SJSA1 (cell line): ENCODE data around the gene PRMT7. TPM values are rescaled to one million over a fixed set of nuclear protein-coding genes. Genes with fewer than 3 reads are reported as not detected.

ENCODE experiments used
- DNase-seq, 2 experiments: peaks; one replicate each; pipeline ENCODE4 v3.0.0-alpha.2; 2015 to 2020; ENCODE audit warnings: low spot score in 2 of 2, low read depth in 1 of 2
- H3K27ac ChIP-seq: fragments of 250-450 bp; sonication (Bioruptor Pico); 2 replicates; pipeline ENCODE4 v1.5.1; 2020; ENCODE audit warnings: mild to moderate bottlenecking, moderate library complexity
- H3K27me3 ChIP-seq: fragments of 250-450 bp; sonication (Bioruptor Pico); replicated peaks from 2 replicates; pipeline ENCODE4 v1.5.1; 2020; ENCODE audit warnings: mild to moderate bottlenecking, moderate library complexity
- H3K36me3 ChIP-seq: fragments of 250-450 bp; sonication (Bioruptor Pico); 2 replicates; pipeline ENCODE4 v1.5.1; 2020; ENCODE audit warnings: mild to moderate bottlenecking
- H3K4me1 ChIP-seq: fragments of 250-450 bp; sonication (Bioruptor Pico); replicated peaks from 2 replicates; pipeline ENCODE4 v1.6.1; 2021; ENCODE audit warnings: mild to moderate bottlenecking
- H3K4me3 ChIP-seq: fragments of 250-450 bp; sonication (Bioruptor Pico); 2 replicates; pipeline ENCODE4 v1.5.1; 2020; ENCODE audit warnings: mild to moderate bottlenecking
- H3K9me3 ChIP-seq: fragments of 250-450 bp; sonication (Bioruptor Pico); replicated peaks from 2 replicates; pipeline ENCODE4 v1.5.1; 2020; ENCODE audit warnings: mild to moderate bottlenecking
- total RNA-seq: library from RNA; depleted of rRNA; stranded (reverse); fragments of >200 nt; shearing (Covaris generic); gene quantifications from 2 replicates; pipeline ENCODE4 v1.2.3, GENCODE V29; 2014

The PRMT7 gene
- total RNA-seq, 1 experiment from 2014 or later: 58.8 TPM

- Histone ChIP-seq H3K9me3 (no peaks in the 10 kb centered on the region), H3K4me1 (peaks cover under 1% of the 10 kb centered on the region; the same call in 1 of the 2 replicates), H3K27ac (no peak overlapping the region), H3K36me3 (no peaks in the 10 kb centered on the region), H3K27me3 (0 out of 2 replicates have a peak, but pooled peaks cover 3% of the 10 kb centered on the region), H3K4me3 (no peak overlapping the region)
- DNase-seq: no peak
These were observed 82.5 kb downstream of the PRMT7 start for GRCh38 chr16:68393333-68393732.

GRCh38 chr16:68395167-68395786, 84.5 kb downstream of the PRMT7 start:
- 0 out of 2 replicates have a peak, but pooled peaks cover 3% of the 10 kb centered on the region for H3K27me3 ChIP-seq
- no peaks in the 10 kb centered on the region for H3K36me3 ChIP-seq
- no peaks in the 10 kb centered on the region for H3K9me3 ChIP-seq
- H3K4me1 ChIP-seq: peaks cover 18% of the 10 kb centered on the region
- no peak for DNase-seq
- H3K4me3 ChIP-seq: no peak overlapping the region
- H3K27ac ChIP-seq: no peak overlapping the region

GRCh38 chr16:68395815-68396214, 85.0 kb downstream of the PRMT7 start:
- DNase-seq: no peak
- Histone ChIP-seq H3K27me3 (0 out of 2 replicates have a peak, but pooled peaks cover 3% of the 10 kb centered on the region), H3K4me3 (no peak overlapping the region)

GRCh38 chr16:68396481-68396880, 85.7 kb downstream of the PRMT7 start:
- Histone ChIP-seq H3K27ac (no peak overlapping the region), H3K4me3 (no peak overlapping the region), H3K9me3 (no peaks in the 10 kb centered on the region), H3K36me3 (no peaks in the 10 kb centered on the region), H3K4me1 (peaks cover 26% of the 10 kb centered on the region), H3K27me3 (0 out of 2 replicates have a peak, but pooled peaks cover 3% of the 10 kb centered on the region)
- DNase-seq: peak in 1 of 2 experiments; percentile 20

More at GRCh38 chr16:68395815-68396214, 85.0 kb downstream of the PRMT7 start:
- peaks cover 19% of the 10 kb centered on the region for H3K4me1 ChIP-seq
- H3K36me3 ChIP-seq: no peaks in the 10 kb centered on the region
- no peaks in the 10 kb centered on the region for H3K9me3 ChIP-seq
- no peak overlapping the region for H3K27ac ChIP-seq

- no peak for DNase-seq
- no peaks in the 10 kb centered on the region for H3K36me3 ChIP-seq
- H3K4me3 ChIP-seq: no peak overlapping the region
- 0 out of 2 replicates have a peak, but pooled peaks cover 3% of the 10 kb centered on the region for H3K27me3 ChIP-seq
- no peak overlapping the region for H3K27ac ChIP-seq
- peaks cover 38% of the 10 kb centered on the region for H3K4me1 ChIP-seq
- no peaks in the 10 kb centered on the region for H3K9me3 ChIP-seq
These were observed 86.9 kb downstream of the PRMT7 start for GRCh38 chr16:68397710-68398201.

- peaks cover 55% of the 10 kb centered on the region for H3K4me1 ChIP-seq
- DNase-seq: no peak
These were observed 88.6 kb downstream of the PRMT7 start for GRCh38 chr16:68399456-68399855.

GRCh38 chr16:68400083-68400923, 89.5 kb downstream of the PRMT7 start:
- peaks cover 55% of the 10 kb centered on the region for H3K4me1 ChIP-seq
- H3K4me3 ChIP-seq: no peak overlapping the region
- DNase-seq: no peak
- no peaks in the 10 kb centered on the region for H3K27me3 ChIP-seq
- no peaks in the 10 kb centered on the region for H3K9me3 ChIP-seq
- no peak overlapping the region for H3K27ac ChIP-seq
- no peaks in the 10 kb centered on the region for H3K36me3 ChIP-seq

More at GRCh38 chr16:68399456-68399855, 88.6 kb downstream of the PRMT7 start:
- Histone ChIP-seq H3K9me3 (no peaks in the 10 kb centered on the region), H3K4me3 (no peak overlapping the region), H3K27ac (0 out of 2 replicates have a peak overlapping the region, but pooled peaks have one; percentile 23), H3K27me3 (0 out of 2 replicates have a peak, but pooled peaks cover 1% of the 10 kb centered on the region), H3K36me3 (no peaks in the 10 kb centered on the region)

GRCh38 chr16:68400924-68401460, 90.2 kb downstream of the PRMT7 start:
- Histone ChIP-seq H3K27me3 (no peaks in the 10 kb centered on the region), H3K4me1 (peaks cover 59% of the 10 kb centered on the region), H3K9me3 (no peaks in the 10 kb centered on the region), H3K4me3 (no peak overlapping the region), H3K36me3 (no peaks in the 10 kb centered on the region), H3K27ac (no peak overlapping the region)
- no peak for DNase-seq

GRCh38 chr16:68401871-68402747, 91.3 kb downstream of the PRMT7 start:
- Histone ChIP-seq H3K36me3 (no peaks in the 10 kb centered on the region), H3K9me3 (no peaks in the 10 kb centered on the region), H3K27me3 (no peaks in the 10 kb centered on the region), H3K4me1 (peaks cover 70% of the 10 kb centered on the region), H3K4me3 (no peak overlapping the region), H3K27ac (peak overlapping the region; percentile 43)
- peak; percentile 59 to 74 for DNase-seq

GRCh38 chr16:68402748-68403040, 91.9 kb downstream of the PRMT7 start:
- H3K4me1 ChIP-seq: peaks cover 71% of the 10 kb centered on the region
- H3K4me3 ChIP-seq: no peak overlapping the region
- H3K27ac ChIP-seq: peak overlapping the region; percentile 43

GRCh38 chr16:68403177-68403576, 92.4 kb downstream of the PRMT7 start:
- Histone ChIP-seq H3K27ac (peak overlapping the region; percentile 43), H3K9me3 (no peaks in the 10 kb centered on the region), H3K36me3 (no peaks in the 10 kb centered on the region), H3K27me3 (0 out of 2 replicates have a peak, but pooled peaks cover under 1% of the 10 kb centered on the region), H3K4me3 (no peak overlapping the region), H3K4me1 (peaks cover 71% of the 10 kb centered on the region)
- DNase-seq: no peak

More at GRCh38 chr16:68402748-68403040, 91.9 kb downstream of the PRMT7 start:
- DNase-seq: no peak
- H3K9me3 ChIP-seq: no peaks in the 10 kb centered on the region
- H3K27me3 ChIP-seq: no peaks in the 10 kb centered on the region
- no peaks in the 10 kb centered on the region for H3K36me3 ChIP-seq

- Histone ChIP-seq H3K4me1 (peaks cover 68% of the 10 kb centered on the region), H3K9me3 (no peaks in the 10 kb centered on the region), H3K4me3 (no peak overlapping the region), H3K27ac (peak overlapping the region; percentile 43), H3K36me3 (no peaks in the 10 kb centered on the region), H3K27me3 (0 out of 2 replicates have a peak, but pooled peaks cover 2% of the 10 kb centered on the region)
- DNase-seq: peak; percentile 29 to 65
These were observed 92.9 kb downstream of the PRMT7 start for GRCh38 chr16:68403704-68404103.
